Activated CD8-positive, alpha-beta memory T cell treated with anti-CD3 and anti-CD28 coated beads for 4 hours (primary cell): Measurements from ENCODE around the gene ELAVL3.
"Not testable (repeated sequence)": the region's sequence is repeated elsewhere in the genome, so short reads cannot be mapped to it uniquely, and the experiment has no call there.

ENCODE experiments used
- DNase-seq, 2 donors: peaks; one replicate each; pipeline ENCODE4 v3.0.0-alpha.2; 2020; ENCODE audit warnings: low read depth in 2 of 2

Gene ELAVL3

DNA sequence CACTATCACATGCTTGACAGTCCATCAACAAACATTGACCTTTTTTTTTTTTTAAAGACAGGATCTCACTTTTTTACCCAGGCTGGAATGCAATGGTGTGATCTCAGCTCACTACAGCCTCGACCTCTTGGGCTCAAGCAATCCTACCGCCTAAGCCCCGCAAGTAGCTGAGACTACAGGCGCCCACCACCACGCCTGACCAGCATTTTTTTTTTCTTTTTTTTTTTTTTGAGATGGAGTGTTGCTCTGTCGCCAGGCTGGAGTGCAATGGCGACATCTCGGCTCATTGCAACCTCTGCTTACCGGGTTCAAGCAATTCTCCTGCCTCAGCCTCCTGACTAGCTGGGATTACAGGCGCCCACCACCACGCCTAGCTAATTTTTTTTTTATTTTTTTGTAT, 21.9 kb downstream of the ELAVL3 start:
- not testable (repeated sequence) for DNase-seq

DNA sequence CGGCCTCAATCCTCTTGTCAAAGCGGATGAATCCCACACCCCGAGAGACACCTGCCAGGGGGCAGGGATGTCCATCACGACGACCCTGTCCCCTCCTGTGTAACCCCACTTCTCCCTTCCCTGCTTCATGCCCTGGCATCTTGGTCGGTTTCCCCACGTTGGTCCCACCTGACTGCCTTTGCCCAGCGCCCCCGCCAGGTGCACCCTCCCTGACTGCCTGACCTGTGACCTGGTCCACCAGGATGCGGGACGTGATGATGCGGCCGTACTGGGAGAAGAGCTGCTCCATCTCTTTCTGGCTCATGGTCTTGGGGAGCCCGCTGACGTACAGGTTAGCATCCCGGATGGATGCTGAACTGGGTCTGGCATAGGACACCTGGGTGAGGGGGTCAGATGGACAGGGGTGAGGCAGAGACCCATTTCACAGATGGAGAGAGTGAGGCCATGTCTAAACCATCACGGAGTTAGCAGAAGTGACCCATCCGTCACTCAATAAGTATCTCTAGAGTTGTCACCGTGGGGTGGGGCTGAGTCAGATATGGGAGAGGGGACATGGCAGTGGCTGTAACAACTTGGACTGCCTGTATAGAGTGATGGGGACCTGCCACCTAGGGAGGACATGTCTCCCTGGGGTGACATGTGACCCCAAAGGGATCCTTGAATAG, 22.5 kb downstream of the ELAVL3 start:
- no peak for DNase-seq

GRCh38 chr19:11457831-11458230, 23.0 kb downstream of the ELAVL3 start:
- no peak for DNase-seq

- no peak for DNase-seq
Measured at GRCh38 chr19:11457115-11457514, 23.7 kb downstream of the ELAVL3 start.

DNA sequence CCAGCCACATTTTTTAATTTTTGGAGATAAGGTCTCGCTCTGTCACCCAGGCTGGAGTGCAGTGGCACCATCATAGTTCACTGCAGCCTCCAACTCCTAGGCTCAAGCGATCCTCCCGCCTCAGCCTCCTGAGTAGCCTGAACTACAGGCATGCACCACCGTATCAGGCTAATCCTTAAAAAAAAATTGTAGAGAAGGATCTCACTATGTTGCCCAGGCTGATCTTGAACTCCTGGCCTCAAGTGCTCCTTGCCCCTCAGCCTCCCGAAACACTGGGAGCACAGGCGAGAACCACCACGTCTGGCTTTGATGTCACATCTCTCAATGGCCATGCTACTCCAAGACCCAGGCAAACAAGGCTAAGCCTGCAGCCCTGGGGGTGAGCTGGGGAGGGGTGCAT, 24.2 kb downstream of the ELAVL3 start:
- DNase-seq: no peak

GRCh38 chr19:11455233-11455554, 25.7 kb downstream of the ELAVL3 start:
- DNase-seq: not testable (repeated sequence)

GRCh38 chr19:11453468-11454341, 27.1 kb downstream of the ELAVL3 start:
- DNase-seq: no peak

- DNase-seq: no peak
Measured at GRCh38 chr19:11452620-11453310, 28.1 kb downstream of the ELAVL3 start.

DNA sequence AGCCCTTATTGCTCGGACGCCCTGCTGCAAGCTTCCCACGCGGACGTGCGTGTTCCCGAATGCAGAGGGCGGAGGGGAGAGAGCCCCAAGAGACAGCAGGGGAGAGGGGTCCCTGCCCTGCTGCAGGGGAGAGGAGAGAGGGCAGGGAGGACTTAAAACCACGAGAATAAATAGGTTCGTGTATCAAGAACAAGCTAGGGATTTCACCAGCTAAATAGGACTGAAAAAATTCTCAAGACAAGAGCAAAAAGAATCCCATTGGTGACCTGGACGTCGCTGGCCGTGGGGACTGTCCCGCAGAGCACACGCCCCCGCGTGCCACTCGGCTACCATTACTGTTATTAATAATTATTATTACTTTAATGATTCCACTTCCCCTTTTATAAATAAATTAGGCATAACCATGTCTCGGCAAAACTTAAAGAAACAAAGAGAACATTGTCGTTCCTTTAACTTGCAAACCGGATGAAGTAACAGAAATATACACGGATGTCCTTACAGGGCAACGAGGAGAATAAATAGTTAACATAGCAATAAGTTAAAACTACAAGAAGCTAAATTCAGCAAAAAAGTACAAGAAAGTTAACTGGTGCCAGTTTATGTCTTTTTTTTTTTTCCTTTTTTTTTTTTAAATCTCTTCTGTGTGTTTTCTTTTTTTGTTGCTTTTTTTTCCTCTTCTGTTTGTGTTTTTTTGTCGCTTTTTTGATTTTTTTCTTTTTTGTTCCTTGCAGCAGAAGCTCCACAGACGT, 28.8 kb downstream of the ELAVL3 start:
- DNase-seq: no peak

GRCh38 chr19:11451327-11451870, 29.4 kb downstream of the ELAVL3 start:
- no peak for DNase-seq

DNA sequence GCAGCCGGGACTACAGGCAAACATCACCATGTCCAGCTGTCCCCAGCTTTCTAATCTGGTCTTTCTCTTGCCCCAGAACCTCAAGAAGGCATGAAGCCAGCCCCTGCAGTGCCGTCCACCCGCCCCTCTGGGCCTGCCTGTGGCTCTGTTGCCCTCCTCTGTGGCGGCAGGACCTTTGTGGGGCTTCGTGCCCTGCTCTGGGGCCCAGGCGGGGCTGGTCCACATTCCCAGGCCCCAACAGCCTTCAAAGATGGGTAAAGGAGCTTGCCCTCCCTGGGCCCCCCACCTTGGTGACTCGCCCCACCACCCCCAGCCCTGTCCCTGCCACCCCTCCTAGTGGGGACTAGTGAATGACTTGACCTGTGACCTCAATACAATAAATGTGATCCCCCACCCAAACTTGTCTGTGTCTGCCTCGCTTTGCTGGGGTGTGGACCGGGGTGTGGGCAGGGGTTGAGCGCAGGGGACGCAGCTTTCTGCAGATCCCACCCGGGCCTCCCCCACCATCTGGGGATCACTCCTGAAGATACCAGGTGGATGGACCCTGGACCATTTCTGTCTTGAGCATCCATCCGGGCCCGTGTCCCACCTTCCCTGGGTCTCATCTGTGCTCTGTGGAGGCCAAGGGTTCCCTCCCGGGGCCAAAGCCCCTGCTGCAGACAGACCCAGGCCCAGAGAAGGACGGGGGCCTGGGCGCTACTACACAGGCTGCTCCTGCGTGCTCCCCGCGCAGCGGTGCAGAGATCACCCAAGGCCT, 30.1 kb downstream of the ELAVL3 start:
- DNase-seq: no peak

DNA sequence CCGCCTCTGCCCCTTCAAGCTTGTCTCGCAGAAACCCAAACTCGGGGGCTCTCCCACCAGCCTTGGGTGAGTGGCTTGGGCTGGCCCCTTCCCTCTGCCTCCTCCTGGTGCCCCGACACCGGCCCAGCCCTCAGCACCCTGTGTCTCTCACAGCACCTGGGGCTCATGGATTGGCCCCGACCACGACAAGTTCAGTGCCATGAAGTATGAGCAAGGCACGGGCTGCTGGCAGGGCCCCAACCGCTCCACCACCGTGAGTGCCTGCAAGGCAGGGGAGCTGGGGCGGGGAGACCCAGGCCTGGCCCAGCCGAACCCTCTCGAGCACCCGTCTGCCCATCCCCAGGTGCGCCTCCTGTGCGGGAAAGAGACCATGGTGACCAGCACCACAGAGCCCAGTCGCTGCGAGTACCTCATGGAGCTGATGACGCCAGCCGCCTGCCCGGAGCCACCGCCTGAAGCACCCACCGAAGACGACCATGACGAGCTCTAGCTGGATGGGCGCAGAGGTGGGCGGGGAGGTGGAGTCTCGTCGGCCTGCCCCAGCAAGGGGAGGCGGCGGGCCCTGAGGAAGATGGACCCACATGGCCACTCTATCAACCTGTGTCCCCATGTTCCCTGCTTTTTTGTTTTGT, 31.8 kb downstream of the ELAVL3 start:
- no peak for DNase-seq

DNA sequence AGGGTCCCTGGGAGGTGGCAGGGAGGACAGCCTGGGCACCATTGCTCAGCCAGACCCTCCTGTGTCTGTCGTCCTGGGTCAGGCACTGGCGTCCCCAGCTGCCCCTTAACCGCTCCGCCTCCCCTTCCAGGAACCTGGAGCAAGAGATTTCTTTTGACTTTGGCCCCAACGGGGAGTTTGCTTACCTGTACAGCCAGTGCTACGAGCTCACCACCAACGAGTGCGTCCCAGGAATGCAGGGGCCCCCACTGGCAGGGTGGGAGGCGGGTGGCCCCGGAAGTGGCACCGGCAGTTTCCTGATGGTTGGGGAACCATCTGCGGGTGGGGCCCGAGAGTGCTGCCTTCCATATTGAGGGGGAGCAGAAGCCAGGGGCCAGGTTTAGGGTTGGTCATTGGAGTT, 32.4 kb downstream of the ELAVL3 start:
- DNase-seq: no peak

GRCh38 chr19:11447347-11448262, 33.2 kb downstream of the ELAVL3 start:
- DNase-seq: no peak

GRCh38 chr19:11446652-11447301, 34.1 kb downstream of the ELAVL3 start:
- DNase-seq: no peak

- no peak for DNase-seq
Measured at GRCh38 chr19:11446271-11446651, 34.6 kb downstream of the ELAVL3 start.

DNA sequence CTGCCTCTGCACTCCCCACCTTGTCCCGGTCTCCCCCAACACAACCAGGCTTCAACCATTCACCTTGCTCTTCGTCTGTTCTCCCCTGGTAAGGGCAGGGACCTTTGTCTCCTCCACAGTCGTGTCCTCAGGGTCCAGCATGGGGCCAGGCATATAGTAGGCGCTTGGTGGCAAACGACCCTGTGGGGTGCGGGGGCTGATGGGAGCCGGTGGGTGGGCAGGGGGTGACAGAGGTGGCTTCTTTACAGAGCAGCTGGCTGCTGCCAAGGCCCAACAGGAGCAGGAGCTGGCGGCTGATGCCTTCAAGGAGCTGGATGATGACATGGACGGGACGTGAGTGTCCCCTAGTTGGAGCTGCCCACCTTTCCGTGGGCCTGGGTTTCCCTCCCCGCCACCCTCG, 35.7 kb downstream of the ELAVL3 start:
- DNase-seq: no peak

DNA sequence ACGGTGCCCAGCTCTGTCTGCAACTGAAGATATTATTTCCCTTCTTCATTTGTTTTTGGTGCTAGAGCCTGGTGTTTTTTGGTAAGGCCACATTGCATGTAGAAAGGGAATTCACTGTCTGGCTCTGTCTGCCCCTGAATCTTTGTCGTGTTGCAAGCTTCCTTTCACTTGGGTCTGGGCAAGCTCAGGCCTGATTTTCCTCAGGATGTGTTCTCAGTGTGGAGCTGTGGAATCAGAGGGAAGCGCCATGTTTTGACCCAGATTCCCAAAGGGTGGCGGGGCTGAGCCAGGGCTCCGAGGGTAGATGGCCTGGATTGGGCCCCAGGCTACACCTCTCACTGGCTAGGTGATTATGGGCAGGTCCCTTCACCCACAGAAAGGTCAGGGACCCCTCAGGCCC, 36.8 kb downstream of the ELAVL3 start:
- DNase-seq: no peak

GRCh38 chr19:11437955-11438354, 42.9 kb downstream of the ELAVL3 start:
- no peak for DNase-seq
